Measurements from ENCODE around the gene EPHB4.
"Not testable (repeated sequence)": the region's sequence is repeated elsewhere in the genome, so short reads cannot be mapped to it uniquely, and the experiment has no call there.

Gene EPHB4

DNA sequence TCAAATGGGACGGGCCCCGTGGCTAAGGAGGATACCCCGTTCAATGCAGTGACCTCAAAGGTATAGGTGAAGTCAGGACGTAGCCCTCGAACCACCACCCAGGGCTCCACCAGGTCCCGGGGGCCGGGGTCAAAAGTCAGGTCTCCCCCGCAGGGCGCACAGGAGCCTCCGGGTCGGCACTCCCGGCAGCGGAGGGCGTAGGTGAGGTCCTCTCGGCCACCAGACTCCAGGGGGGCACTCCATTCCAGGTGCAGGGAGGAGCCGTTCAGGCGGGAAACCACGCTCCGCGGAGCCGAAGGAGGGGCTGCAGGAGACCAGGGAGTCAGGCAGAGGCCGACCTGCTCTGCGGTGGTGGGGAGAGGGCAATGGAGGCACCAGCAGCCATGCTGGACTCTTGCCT lies 7.7 kb downstream of the EPHB4 start:
- no peak for DNase-seq

DNA sequence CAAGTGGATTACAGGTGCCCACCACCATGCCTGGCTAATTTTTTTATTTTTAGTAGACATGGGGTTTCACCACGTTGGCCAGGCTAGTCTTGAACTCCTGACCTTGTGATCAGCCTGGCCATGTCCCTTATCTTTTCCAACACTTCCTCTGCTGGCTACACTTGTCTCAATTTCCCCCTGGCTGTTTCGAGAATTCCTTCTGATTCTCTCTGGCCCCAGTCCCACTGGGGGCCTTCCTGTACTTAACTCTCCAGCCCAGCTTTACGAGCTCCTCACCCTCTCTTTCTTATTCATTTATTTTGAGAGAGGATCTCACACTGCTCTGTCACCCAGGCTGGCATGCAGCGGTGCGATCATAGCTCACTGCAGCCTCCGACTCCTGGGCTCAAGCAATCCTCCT lies 8.5 kb downstream of the EPHB4 start:
- no peak for DNase-seq

DNA sequence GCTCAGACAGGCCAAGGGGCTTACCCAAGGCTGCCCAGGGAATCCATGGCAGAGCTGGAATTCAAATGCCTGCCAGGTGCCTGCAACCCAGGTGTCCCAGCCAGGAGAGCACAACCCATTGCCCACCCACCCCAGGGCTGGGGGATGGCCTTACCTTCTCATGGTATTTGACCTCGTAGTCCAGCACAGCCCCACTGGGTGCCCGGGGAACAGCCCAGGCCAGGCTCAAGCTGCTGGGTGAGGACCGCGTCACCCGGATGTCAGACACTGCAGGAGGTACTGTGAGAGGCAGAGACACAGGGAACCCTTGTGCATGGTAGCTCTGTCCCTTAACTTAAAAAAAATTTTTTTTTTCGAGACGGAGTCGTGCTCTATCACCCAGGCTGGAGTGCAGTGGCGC lies 9.0 kb downstream of the EPHB4 start:
- DNase-seq, result no peak

DNA sequence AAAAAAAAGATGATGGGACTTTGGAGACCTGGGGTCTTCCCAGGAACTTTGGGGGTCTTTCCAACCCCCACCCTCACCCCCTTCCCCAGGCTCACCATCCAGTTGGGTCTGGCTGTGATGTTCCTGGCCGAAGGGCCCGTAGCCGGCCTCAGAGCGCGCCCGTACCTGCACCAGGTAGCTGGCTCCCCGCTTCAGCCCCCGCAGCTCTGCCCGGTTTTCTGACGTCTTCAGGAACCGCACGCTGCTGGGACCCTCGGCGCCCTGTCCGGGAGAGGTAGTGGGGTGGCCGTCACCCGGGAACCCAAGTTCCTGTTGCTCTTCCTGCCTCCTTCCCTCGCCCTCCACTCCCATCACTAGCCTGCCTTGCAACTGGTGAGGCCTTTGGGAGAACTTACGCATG lies 10.2 kb downstream of the EPHB4 start:
- DNase-seq, result no peak

DNA sequence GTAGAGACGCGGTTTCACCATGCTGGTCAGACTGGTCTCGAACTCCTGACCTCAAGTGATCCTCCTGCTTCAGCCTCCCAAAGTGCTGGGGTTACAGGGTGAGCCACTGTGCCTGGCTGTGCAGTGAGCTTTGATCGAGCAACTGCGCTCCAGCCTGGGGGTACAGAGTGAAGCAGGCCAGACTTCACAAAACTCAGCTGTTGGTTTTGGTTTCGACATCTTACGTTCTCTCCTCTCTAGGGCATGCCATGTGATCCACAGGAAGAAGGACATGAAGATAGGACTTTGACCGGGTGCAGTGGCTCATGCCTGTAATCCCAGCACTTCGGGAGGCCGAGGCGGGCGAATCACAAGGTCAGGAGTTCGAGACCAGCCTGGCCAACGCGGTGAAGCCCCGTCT lies 10.8 kb downstream of the EPHB4 start:
- not testable (repeated sequence) for DNase-seq

DNA sequence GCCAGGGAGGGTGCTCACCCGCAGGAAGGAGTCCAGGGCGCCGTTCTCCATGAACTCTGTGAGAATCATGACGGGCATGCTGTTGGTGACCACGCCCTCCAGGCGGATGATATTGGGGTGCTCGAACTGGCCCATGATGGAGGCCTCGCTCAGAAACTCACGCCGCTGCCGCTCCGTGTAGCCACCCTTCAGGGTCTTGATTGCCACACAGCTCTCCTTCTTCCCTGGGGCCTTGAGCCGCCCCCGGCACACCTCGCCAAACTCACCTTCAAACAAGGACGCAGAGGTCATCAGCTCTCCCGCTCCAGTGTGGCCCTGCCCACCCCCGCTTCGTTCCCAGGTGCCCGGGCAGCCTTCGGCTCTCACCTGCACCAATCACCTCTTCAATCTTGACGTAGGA lies 14.6 kb downstream of the EPHB4 start:
- DNase-seq, result no peak

DNA sequence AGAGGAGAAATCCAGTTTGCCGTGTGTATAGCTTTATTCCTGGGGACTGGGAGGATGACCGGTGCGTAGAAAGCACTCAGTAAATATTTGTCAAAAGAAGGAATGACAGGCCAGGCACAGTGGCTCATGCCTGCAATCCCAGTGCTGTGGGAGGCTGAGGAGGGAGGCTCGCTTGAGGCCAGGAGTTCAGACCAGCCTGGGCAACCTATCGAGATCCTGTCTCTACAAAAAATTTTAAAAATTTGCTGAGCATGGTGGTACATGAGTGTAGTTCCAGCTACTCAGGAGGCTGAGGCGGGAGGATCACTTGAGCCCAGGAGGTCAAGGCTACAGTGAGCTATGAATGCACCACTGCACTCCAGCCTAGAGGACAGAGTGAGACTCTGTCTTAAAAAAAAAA lies 15.8 kb downstream of the EPHB4 start:
- no peak for DNase-seq

DNA sequence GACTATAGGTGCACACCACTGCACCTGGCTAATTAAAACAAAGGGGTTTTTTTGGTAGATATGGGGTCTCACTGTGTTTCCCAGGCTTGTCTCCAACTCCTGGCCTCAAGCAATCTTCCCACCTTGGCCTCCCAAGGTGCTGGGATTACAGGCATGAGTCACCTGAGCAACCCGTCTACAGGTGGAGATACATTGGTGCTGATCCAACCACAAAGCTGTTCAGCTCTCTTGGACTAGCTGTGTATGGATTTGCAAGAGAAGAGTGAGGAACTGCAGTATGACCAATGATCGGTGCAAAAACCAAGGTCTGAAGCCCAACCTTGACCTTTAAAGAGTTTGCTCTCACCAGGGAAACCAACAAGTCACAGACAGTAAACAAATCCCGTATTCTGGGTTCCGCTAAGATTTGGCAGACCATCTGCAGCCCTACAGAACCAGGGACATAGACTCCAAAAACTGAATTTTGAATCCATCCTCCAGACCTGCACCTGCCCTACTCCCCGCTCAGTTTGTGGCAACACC lies 18.9 kb downstream of the EPHB4 start:
- no peak for DNase-seq

DNA sequence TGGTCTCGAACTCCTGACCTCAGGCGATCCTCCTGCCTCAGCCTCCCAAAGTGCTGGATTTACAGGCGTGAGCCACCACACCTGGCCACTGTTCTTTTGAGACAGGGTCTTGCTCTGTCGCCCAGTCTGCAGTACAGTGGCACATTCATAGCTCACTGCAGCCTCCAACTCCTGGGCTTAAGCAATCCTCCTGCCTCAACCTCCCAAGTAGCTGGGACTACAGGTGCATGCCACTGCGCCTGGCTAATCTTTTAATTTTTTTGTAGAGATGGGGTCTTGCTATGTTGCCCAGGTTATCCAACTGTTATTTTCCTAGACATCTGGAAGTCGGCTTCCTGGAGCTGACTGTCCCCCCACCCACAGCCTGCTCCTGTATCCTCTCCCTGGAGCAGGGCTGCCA lies 20.4 kb downstream of the EPHB4 start:
- DNase-seq, result not testable (repeated sequence)

DNA sequence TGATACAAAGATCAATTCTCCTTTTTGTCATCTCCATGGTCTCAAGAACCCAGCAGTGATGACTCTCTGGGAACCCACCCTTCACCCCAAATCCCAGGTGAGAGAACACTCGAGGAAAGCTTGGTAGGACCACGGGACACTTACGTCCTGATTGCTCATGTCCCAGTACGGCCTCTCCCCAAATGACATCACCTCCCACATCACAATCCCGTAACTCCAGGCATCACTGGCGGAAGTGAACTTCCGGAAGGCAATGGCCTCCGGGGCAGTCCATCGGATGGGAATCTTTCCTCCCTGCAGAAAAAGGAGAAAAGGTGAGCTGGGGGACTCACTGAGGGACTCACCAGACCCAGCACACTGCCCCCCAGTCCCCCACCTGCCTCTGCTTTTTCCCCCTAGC lies 21.0 kb downstream of the EPHB4 start:
- DNase-seq, result no peak

DNA sequence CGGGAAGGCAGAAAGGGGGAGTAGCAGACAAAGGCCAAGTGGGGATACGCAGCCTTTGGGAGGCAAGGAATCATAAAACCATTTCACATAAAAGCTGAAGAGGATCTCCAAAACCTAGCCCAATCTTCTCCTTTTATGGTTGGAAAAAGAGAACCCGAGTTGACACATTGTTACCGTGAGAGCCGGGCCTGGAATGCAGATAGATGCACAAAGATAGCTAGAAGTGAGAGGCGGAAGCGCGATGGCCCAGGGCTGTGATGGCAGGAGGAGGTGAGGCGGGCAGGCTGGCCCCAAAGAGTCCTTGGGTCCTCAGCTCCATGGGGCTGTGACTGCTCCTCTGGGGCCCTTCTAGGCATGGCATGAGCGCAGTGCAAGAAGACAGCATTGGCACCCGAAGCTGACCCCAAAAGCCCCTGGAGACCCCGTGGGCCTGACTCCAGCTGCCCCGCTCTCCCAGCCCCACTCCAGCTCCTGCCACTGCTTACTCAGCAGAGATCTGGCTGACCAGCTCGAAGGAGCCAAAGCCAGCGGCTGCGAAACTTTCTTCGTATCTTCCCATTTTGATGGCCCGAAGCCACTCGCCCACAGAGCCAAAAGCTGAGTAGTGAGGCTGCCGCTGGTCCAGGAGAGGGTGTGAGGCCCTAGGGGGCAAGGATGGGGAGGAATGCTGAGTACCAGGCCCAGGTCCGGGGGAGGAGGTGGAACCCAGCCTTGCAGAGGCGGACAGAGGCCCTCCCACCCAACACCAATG lies 22.5 kb downstream of the EPHB4 start:
- DNase-seq, result no peak

DNA sequence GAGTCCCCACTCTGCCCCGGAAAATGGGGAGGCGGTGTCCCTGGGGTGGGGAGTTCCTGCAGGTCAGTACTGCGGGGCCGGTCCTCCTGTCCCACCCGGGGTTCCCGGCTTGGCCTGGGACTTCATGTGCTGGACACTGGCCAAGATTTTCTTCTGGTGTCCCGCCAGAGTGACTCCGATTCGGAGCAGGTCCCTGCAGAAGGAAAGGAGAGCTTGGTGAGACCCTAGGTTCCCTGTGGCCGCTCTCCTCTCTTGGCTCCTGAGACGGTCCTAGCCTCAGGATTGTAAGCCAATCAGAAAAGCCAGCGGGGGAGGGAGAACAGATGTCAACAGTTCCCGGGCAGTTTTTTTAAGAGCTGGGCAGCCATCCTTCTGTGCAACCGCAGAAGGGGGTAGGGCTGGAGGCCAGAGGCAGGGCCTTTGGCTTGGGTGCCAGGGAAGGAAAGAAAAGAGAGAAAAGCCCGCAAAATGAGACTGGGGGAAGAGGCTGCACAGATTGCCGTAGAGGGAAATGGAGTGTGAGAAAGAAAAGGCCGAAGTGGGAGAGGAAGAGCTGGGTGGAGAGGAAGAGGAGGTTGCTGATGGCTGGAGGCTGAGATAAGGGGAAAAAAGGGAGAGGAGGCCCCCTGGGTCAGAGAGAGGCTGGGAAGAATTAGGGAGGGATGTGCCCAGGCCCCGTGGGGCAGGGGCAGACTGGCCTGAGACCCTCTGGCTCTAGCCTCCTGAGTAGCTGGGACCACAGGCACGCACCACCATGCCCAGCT lies 23.7 kb downstream of the EPHB4 start:
- DNase-seq, result peak; percentile 62 to 63

DNA sequence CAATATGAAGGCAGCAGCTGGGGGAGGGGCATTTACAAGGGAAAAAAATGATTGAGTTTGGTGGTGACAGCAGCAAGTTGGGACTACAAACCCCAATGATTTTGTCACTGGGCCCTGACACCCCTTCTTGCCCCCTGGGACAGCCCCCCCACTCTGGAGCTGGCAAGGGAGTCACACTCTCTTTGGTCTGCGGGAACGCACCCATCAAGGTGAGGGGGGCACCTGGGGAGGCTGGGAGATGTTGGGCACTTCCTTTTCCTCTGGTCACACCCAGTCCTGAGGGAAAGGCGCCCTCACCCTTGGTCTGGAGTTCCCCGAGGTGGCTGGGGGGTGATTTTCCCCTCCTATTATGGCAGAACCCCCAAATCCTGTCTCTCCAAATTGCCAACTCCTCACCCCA lies 24.4 kb downstream of the EPHB4 start:
- no peak for DNase-seq

DNA sequence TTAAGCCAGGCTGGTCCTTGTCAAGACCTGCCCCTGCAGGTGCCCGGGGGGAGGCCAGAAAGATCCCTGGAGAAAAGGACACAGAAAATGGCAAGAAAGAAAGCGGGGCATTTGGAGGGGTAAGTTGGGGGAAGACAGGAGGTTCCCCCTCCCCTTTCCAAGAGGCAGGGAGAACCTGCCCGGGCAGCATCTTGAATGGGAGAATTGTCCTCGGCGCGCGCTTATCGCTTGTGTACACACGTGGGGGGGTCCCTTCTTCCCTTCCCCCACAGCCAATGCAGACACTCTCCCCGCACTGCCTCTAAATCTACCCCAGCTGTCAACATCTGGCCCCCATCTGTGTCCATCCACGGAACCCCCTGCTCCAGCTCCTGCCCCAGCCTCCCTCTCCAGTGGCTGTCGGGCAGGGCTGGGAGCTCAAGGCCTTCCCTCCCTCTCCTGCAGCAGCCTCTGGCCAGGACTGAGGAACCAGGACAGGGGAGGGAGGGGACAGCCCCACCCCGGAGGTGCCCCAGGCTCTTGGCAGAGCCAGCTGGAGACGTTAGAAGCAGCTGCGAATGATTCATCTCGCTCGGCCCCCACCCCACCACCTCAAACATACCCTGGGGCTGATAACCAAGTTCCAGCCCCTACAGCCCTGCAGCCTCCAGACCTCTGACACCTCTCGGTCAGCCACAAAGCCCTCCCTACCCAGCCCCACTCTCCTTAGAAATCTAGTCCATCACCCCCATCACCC lies 25.3 kb downstream of the EPHB4 start:
- no peak for DNase-seq

DNA sequence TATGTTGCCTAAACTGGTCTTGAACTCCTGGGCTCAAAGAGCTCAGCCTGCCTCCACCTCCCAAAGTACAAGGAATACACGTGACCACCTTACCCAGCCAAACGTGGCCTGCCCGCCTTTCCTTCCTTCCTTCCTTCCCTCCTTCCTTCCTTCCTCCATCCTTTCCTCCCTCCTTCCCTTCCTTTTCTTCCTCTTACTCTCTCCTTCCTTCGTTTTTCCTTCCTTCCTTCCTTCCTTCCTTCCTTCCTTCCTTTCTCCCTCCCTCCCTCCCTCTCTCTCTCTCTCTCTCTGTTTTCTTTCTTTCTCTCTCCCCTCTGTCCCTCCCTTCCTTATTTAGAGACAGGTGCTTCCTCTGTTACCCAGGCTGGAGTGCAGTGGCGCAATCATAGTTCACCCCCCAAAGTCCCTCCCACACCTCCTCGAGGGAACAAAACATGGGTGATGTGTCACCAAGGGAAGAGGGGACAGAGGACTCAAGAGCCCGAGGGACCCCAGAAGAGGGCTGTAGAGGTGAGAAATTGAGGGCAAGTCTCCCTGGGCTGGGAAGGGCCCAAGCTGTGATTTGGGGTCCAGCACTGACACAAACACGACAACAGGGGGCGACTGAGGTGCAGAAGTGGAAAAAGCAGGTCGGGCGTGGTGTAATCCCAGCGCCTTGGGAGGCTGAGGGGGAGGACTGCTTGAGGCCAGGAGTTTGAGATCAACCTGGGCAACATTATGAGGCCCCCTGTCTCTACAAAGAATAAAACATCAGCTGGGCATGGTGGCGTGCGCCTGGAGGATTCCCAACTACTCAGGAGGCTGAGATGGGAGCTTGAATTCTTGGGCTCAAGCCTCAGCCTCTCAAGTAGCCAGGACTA lies 28.1 kb downstream of the EPHB4 start:
- peak in 1 of 2 donors; percentile 2 for DNase-seq

DNA sequence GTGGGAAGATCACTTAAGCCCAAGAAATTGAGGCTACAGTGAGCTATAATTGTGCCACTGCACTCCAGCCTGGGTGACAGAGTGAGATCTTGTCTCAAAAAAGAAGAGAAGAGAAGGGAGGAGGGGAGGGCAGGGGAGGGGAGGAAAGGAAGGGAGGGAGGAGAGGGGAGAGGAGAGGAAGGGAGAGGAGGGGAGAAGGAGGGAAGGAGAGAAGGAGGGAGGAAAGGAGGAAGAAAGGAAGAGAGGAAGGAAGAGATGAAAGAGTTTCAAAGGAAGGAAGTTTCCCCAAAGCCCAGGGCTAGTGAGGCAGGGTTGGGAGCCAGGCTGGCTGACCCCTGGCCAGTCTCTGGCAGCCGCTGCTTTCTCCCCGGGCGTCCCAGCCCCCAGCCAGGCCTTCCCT lies 32.6 kb downstream of the EPHB4 start:
- no peak for DNase-seq

DNA sequence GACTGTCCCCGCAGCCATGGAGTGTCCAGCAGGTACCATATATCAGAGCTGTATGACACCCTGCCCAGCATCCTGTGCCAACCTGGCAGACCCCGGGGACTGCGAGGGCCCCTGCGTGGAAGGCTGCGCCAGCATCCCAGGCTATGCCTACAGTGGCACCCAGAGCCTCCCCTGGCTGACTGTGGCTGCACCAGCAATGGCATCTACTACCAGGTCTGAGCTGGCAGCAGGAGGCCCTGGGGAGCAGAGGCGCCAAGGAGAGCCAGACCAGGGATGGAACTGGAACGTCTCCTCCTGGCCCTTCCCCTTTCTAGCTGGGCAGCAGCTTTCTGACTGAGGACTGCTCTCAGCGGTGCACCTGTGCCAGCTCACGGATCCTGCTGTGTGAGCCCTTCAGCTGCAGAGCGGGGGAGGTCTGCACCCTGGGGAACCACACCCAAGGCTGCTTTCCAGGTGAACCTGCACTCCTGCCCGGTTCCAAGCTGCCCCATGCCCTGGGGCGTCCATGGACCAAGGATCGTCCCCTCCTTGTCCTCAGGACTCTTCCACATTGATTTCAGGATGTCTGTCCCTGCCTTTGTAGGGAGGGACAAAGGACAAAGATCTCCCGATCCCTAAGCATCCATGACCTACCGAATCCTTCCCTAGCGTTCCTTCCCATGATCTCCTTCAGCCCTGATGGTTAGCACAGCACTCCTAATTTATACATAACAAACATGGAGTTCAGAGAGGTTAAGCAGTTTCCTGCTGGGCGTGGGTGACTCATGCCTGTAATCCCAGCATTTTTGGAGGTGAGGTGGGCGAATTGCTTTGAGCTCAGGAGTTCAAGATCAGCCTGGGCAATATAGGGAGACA lies 33.3 kb downstream of the EPHB4 start:
- DNase-seq, result no peak

DNA sequence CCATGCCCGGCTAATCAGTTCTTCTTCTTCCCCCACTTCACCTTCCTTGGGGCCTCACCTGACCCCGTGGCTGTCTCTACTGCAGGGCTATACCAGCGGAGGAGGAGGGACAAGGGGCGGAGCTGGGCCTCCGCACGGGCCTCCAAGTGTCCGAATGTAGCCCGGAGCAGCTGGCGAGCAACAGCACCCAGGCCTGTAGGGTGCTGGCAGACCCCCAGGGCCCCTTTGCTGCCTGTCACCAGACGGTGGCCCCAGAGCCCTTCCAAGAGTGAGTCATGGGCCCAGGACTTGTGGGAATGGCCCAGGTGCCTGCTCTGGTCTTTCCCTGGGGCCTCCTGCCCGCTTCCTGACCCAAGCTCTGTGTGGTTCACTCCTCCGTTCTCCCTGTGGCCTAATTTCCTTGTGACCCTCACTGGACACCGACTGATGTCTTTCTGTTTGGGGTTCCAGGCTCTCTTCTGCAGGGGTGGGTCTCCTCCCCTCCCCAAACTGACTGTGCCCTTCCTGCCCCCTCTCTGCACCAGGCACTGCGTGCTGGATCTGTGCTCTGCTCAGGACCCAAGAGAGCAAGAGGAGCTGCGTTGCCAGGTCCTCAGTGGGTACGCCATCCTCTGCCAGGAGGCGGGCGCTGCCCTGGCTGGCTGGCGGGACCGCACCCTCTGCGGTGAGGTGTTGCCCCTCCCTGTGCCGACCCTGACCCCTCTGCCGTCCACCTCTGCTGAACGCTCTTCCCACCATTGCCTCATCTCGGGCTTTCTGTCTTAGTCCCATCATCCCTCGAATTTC lies 35.2 kb downstream of the EPHB4 start:
- no peak for DNase-seq

DNA sequence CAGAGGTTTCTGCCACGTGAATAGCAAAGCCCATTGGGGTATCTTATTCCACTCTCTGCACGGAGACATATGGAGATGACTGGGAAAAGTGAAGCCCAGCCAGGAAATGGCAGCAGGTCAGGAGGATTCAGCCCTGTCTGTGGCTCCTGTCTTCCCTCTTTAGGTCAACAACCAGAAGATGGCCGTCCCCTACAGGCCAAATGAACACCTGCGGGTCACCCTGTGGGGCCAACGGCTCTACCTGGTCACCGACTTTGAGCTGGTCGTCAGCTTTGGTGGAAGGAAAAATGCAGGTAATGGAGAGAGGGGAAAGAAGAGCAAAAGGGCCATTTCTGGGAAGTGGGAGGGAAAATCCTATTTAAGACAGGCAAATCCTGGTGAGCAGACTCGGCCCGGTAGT lies 38.3 kb downstream of the EPHB4 start:
- DNase-seq, result no peak

DNA sequence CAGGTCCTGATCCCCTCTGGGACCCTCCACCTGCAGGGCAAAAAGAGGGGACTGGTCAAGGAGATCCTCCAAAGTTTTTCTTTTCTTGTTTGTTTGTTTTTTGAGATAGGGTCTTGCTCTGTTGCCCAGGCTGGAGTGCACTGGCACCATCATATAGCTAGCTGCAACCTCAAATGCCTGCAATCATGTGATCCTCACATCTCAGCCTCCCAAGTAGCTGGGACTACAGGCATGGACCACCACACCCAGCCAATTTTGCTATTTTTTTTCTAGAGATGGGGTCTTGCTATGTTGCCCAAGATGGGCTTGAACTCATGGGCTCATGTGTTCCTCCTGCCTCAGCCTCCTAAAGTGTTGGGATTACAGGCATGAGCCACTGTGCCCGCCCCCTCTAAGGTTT lies 41.0 kb downstream of the EPHB4 start:
- DNase-seq, result no peak

DNA sequence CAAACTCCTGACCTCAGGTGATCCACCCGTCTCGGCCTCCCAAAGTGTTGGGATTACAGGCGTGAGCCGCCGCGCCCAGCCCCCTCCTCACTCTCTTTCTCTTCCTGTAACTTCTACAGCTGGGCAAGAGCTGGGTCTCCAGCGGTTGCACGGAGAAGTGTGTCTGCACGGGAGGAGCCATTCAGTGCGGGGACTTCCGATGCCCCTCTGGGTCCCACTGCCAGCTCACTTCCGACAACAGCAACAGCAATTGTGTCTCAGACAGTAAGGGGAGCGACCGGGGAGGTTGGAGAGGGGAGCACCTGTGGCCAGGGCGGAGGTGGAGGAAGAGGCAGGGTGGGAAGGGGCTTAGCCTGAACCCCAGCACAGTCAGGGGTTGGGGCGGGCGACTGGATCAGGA lies 41.4 kb downstream of the EPHB4 start:
- DNase-seq, result no peak
